ENCODE data around the gene SH3PXD2A.

DNA sequence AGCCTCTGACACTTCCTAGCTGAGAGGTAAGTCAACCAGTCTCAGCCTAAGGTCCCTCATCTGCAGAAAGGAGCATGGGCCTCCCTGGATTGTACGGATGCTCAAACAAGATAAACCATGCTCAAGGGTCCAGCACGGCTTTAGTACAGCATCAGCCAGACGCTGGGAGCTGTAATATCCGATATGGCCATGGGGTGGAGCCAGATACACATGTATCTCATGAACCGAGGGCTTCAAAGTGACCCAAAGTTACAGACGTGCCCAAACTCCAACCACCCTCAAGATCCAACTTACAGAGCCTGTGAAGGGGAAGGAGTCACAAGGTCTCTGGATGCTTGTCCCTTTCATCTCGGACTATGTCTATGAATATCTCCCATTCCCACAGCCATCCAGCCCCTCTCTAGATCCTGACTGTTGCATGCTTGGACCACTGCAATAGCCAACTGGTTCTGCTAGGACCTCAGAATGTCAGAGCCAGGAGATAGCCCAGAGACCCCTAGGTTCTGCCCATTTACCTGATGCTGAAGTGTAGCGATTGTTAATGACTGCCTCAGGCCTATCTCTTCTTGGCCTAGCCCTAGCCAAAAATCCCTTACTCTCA is 142.4 kb downstream of the SH3PXD2A start:
- TF ChIP-seq, protein P1, sequence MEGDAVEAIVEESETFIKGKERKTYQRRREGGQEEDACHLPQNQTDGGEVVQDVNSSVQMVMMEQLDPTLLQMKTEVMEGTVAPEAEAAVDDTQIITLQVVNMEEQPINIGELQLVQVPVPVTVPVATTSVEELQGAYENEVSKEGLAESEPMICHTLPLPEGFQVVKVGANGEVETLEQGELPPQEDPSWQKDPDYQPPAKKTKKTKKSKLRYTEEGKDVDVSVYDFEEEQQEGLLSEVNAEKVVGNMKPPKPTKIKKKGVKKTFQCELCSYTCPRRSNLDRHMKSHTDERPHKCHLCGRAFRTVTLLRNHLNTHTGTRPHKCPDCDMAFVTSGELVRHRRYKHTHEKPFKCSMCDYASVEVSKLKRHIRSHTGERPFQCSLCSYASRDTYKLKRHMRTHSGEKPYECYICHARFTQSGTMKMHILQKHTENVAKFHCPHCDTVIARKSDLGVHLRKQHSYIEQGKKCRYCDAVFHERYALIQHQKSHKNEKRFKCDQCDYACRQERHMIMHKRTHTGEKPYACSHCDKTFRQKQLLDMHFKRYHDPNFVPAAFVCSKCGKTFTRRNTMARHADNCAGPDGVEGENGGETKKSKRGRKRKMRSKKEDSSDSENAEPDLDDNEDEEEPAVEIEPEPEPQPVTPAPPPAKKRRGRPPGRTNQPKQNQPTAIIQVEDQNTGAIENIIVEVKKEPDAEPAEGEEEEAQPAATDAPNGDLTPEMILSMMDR (IDR thresholded peaks at IDR 0.05) = peak; percentile 72 to 95 (median 88)
- no peak for TF ChIP-seq POLR2A (IDR thresholded peaks at IDR 0.05)
